Panc1 (cell line): ENCODE results near the gene TEAD4.

Source experiments
- CTCF ChIP-seq: fragments of 450-650 bp; IDR thresholded peaks from 2 replicates; pipeline ENCODE4 v1.5.1; 2017; ENCODE audit warnings: mild to moderate bottlenecking
- POLR2AphosphoS5 ChIP-seq: IDR thresholded peaks from 2 replicates; pipeline ENCODE4 v1.6.1; 2012; ENCODE audit warnings: mild to moderate bottlenecking, low read depth, low read length, moderate library complexity
- REST ChIP-seq, 2 experiments: IDR thresholded peaks; 2 replicates each; pipeline ENCODE4 v1.6.1; 2011 to 2012; ENCODE audit warnings: low read depth in 2 of 2, control low read depth in 1 of 2, low read length in 1 of 2, mild to moderate bottlenecking in 1 of 2, moderate library complexity in 1 of 2; ENCODE audit not compliant: insufficient read depth in 1 of 2
- SIN3A ChIP-seq: IDR thresholded peaks from 2 replicates; pipeline ENCODE4 v1.6.1; 2012; ENCODE audit warnings: low read depth, mild to moderate bottlenecking, low read length, moderate library complexity, borderline replicate concordance; ENCODE audit not compliant: insufficient read depth

- TF ChIP-seq CTCF (no peak), REST (IDR thresholded peaks at IDR 0.05; ENCODE audit: insufficient read depth in 1 of 2, low read depth in 2 of 2, low read length in 1 of 2) (no peak), SIN3A (no peak), POLR2AphosphoS5 (no peak)
Measured at GRCh38 chr12:3038926-3039510, 79.8 kb downstream of the TEAD4 start.
